GM18526 (cell line): ENCODE data around the gene ARID1B.

Source experiments
- POLR2A ChIP-seq: IDR thresholded peaks from 3 replicates; pipeline ENCODE4 v1.6.1; 2011; ENCODE audit not compliant: insufficient read length; ENCODE audit errors: extremely low read depth

Gene ARID1B

DNA sequence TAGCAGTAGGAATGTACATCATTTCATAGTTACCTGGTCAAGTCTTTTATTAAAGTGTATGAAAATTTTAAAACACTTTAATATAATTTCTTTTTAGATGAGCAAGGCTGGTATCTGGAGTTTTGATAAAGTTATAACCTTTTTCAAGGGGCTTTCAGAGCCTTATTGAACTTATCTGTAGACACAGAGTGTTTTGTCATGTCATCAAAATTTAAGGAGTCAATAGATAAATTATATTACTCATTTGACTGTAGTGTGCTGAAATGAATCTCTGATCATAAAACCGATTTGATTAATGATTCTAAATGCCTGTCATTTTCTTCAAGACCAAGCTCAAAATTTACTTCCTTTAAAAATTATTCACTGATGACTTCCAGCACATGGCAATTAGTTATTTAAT is 125.6 kb downstream of the ARID1B start:
- TF ChIP-seq POLR2A: no peak

DNA sequence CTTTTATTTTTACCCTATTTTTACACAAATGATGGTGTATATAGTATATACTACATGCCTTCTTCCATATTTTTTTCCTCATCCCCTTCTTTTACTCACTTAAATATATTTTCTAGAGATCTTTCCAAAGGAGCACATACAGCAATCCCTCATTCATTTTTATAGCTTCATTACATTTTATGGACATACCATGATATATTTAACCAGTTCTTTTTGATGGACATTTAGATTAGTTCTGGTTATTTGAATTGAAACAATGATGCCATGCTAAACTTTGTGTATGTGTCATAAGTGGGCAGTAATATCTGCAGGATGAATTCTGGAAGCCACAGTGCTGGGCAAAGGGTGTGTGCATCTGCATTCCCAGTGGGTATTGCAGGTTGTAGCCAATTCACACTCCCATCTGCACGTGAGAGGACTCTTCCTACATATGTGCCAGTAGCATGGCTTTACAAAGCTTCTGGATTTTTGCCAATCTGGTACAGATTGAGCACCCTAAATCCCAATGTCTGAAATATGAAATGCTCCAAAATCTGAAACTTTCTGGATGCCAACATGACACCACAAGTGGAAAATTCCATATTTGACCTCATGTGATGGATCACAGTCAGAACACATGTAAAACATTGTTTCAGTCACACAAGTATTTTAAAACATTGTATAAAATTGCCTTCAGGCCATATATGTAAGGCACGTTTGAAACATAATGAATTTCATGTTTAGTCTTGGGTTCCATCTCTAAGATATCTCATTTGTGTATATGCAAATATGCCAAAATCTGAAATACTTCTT is 127.2 kb downstream of the ARID1B start:
- no peak for TF ChIP-seq POLR2A

DNA sequence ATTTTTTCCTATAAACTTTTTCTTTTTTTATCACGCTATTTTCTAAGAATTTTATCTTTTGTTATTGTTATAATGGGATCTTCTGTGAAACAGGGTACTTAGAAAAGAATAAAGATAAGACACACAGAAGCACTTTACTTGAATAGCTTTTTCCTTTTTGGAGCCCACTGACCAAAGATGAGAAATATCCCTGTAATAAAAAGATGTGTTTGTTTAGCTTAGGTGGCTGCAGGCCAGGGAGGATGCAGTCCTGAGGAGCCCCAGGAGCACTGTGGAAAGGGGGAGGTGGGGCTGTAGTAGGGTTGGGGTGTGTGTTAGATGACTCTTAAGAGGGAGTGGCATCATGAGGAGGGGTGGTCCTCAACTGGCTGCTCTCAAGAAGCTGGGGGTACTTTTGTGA is 128.6 kb downstream of the ARID1B start:
- no peak for TF ChIP-seq POLR2A

DNA sequence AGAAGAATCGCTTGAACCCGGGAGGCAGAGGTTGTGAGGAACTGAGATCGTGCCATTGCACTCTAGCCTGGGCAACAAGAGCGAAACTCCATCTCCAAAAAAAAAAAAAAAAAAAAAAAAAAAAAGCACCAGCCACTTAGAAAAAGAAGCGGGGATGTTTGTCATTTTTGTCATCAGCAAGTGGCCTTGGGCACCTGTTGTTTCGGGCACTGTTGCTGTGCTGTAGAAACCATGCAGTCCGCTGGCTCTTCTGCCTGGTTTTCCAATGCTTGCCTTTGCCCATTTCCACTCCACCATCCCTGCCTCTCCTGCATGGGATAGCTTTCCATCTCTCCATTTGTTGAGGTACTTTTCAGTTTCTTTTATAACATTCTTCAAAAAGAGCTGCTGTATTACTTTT is 129.3 kb downstream of the ARID1B start:
- TF ChIP-seq POLR2A: no peak

DNA sequence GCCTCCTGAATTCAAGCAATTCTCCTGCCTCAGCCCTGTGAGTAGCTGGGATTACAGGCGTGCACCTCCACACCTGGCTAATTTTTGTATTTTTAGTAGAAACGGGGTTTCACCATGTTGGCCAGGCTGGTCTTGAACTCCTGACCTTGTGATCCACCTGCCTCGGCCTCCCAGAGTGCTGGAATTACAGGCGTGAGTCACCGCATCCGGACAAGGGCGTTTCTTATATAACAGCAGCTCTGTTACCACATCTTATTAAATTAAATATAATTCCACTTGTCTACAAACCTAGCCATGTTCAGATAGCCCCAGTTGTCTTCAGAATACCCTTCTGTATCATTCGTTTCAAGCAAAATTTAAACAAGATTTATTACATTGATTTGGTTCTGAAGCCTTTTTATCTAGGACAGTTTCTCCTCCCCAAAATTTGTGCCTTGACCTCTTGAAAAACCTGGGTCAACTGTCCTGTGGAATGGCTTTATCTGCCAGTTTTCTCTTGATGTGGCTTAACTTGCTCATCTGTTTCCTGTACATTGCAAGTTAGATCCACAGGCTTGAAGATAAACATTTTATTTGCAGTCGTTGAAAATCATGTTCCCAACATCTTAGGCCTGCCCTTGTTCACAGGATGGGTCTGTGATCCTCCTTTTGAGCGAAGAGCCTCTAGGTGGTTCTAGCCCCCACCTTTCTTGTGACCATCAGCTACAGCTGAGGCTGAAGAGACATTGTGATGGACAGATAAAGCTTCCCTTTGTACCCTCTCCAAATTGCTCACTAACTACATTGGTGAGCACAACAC is 132.2 kb downstream of the ARID1B start:
- TF ChIP-seq POLR2A: no peak

GRCh38 chr6:156910011-156910334 is 132.8 kb downstream of the ARID1B start:
- no peak for TF ChIP-seq POLR2A

GRCh38 chr6:156910938-156911337 is 133.8 kb downstream of the ARID1B start:
- no peak for TF ChIP-seq POLR2A

- TF ChIP-seq POLR2A: no peak
Observed at GRCh38 chr6:156911581-156911980, 134.4 kb downstream of the ARID1B start.

DNA sequence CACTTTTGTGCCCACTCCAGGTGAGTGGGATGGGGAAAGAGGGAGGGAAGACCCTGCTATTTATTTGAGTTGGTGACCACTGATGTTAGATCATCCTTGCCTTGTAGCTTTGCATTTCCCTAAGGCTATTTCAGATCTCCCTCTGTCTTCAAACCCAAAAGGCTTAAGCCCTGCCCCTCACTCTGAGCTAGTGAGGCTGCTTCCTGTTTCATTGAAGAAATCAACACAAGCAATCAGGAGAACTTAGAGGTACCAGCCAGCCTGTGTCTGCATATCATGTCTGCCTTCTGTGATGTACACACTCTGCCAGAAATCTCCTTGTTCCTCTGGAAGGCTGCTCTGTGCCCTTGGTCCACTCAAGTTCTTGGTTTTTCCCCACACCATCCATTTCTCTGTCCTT is 135.3 kb downstream of the ARID1B start:
- TF ChIP-seq POLR2A: no peak

- no peak for TF ChIP-seq POLR2A
Observed at GRCh38 chr6:156914181-156914580, 137.0 kb downstream of the ARID1B start.

- TF ChIP-seq POLR2A: no peak
Observed at GRCh38 chr6:156916130-156916801, 139.1 kb downstream of the ARID1B start.

- no peak for TF ChIP-seq POLR2A
Observed at GRCh38 chr6:156917213-156917612, 140.0 kb downstream of the ARID1B start.

DNA sequence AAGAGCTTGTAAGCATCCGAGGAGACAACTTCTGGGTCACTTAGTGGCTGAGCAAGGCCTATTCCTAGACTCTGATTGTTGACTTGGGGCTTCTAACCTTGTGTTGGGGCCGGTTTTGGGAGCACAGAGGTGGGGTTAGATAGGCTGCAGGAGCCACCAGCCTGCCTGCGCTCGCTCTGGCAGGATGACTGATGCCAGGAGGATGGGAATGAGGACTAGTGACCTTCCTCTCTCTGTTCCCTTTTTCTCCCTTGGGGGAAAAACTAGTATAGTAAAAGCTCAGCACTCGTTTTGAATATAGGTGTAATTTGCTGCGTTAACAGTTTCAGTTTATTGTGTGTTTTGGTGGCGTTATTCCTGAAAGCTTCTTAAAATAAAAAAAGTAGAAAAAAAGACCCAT is 141.5 kb downstream of the ARID1B start:
- TF ChIP-seq POLR2A: no peak

- TF ChIP-seq POLR2A: no peak
Observed at GRCh38 chr6:156919370-156919769, 142.2 kb downstream of the ARID1B start.

DNA sequence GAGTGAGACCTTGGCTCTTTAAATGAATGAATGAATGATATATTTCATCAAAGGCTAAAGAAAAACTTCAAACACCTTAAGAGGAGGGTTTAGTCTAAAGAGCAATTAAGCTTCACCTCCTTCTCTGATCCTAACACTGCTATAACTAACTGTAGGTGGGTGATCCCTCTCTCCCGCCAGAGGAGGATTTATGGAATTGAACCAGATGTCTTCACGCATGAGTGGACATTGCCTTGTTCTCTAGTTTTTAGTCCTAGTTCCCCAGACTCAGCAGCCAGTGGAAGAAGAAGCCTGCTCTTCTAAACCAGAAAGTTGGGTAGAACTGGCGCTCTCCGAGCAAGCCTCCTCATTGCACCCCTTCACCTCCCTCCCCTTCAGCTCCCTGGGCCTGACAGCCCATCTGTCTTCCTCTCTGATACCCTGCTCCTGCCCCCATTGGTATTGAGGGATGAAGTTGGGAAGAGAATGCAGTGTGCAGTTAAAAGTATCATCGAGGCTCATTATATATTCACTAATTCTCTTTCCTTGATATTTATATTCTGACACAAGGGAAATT is 142.7 kb downstream of the ARID1B start:
- no peak for TF ChIP-seq POLR2A

DNA sequence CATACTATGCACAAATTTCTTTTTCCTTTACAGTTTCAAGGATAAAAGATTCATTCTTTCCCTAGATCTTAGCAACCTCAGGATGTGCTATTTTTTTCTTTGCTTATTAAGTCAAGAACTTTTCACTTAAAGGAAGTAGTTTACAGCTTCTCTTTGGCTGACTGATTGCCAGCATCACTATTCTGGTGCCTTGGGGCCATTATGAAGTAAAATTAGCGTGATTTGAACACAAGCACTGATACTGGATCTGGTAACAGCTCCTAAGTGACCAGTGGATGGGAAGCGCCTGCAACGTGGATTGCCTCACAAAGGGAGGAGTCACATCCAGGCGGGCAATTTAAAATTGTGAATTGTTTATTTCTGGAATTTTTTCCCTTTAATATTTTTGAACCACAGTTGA is 147.1 kb downstream of the ARID1B start:
- TF ChIP-seq POLR2A: no peak

GRCh38 chr6:156925026-156925425 is 147.8 kb downstream of the ARID1B start:
- no peak for TF ChIP-seq POLR2A
